ENCODE data around the gene PCDHB11. TPM values are rescaled to one million over a fixed set of nuclear protein-coding genes. Genes with fewer than 3 reads are reported as not detected.
"Not testable (repeated sequence)": the region's sequence is repeated elsewhere in the genome, so short reads cannot be mapped to it uniquely, and the experiment has no call there.

The PCDHB11 gene
- total and polyA plus RNA-seq, 2 donors (not counting 1 experiment from before 2014, with no cell fraction given): 0.36 to 1.7 TPM

- no peak for TF ChIP-seq CTCF (conservative IDR thresholded peaks at IDR 0.05 in 1 of 2, IDR thresholded peaks at IDR 0.05 in 1 of 2; ENCODE audit: low read depth in 1 of 2, low read length in 2 of 2)
- TF ChIP-seq EZH2 (IDR thresholded peaks at IDR 0.05; ENCODE audit: low read length, missing control alignments): no peak
- H3K79me2 ChIP-seq (ENCODE audit: control insufficient read depth, insufficient read depth, low read length): no peaks in the 10 kb centered on the region
- no peak overlapping the region for H3K9ac ChIP-seq (ENCODE audit: insufficient read depth, low read length)
- no peaks in the 10 kb centered on the region for H3K36me3 ChIP-seq (ENCODE audit: control insufficient read depth, insufficient read depth, low read length)
- H3K27me3 ChIP-seq (ENCODE audit: control insufficient read depth, insufficient read depth, low read length): no peaks in the 10 kb centered on the region
- no peak overlapping the region for H3K4me2 ChIP-seq (ENCODE audit: extremely low read depth, insufficient read depth, low read length)
- H2AFZ ChIP-seq (ENCODE audit: low read length): no peak overlapping the region
- H3K27ac ChIP-seq (ENCODE audit: insufficient read depth, low read length): no peak overlapping the region
- no peaks in the 10 kb centered on the region for H4K20me1 ChIP-seq (ENCODE audit: control insufficient read depth, extremely low read depth, insufficient read depth, low read length)
- no peaks in the 10 kb centered on the region for H3K9me3 ChIP-seq (ENCODE audit: control insufficient read depth, insufficient read depth, low read depth, low read length)
- no peaks in the 10 kb centered on the region for H3K4me1 ChIP-seq (ENCODE audit: control insufficient read depth, extremely low read depth, insufficient read depth, low read length)
- no peak overlapping the region for H3K4me3 ChIP-seq (replicated peaks in 1 of 4; ENCODE audit: control extremely low read depth in 1 of 4, insufficient read depth in 1 of 4, low read depth in 3 of 4, low read length in 4 of 4)
- no peak for DNase-seq (ENCODE audit: low read depth in 2 of 2)
Measured at GRCh38 chr5:141180313-141180712, 19.1 kb upstream of the PCDHB11 start.

- Histone ChIP-seq H3K4me3 (replicated peaks in 1 of 4; ENCODE audit: control extremely low read depth in 1 of 4, insufficient read depth in 1 of 4, low read depth in 3 of 4, low read length in 4 of 4) (peak within 1 kb of the TSS in 2 of 4 experiments; percentile 4 to 39), H3K4me2 (ENCODE audit: extremely low read depth, insufficient read depth, low read length) (no peak within 1 kb of the TSS), H3K27ac (ENCODE audit: insufficient read depth, low read length) (no peak within 1 kb of the TSS), H2AFZ (ENCODE audit: low read length) (no peak within 1 kb of the TSS), H3K79me2 (ENCODE audit: control insufficient read depth, insufficient read depth, low read length) (no peaks in the 10 kb centered on the region), H3K9ac (ENCODE audit: insufficient read depth, low read length) (no peak within 1 kb of the TSS), H3K9me3 (ENCODE audit: control insufficient read depth, insufficient read depth, low read depth, low read length) (no peaks in the 10 kb centered on the region), H3K27me3 (ENCODE audit: control insufficient read depth, insufficient read depth, low read length) (no peaks in the 10 kb centered on the region), H3K4me1 (ENCODE audit: control insufficient read depth, extremely low read depth, insufficient read depth, low read length) (no peaks in the 10 kb centered on the region), H4K20me1 (ENCODE audit: control insufficient read depth, extremely low read depth, insufficient read depth, low read length) (no peaks in the 10 kb centered on the region), H3K36me3 (ENCODE audit: control insufficient read depth, insufficient read depth, low read length) (no peaks in the 10 kb centered on the region)
- TF ChIP-seq EZH2 (IDR thresholded peaks at IDR 0.05; ENCODE audit: low read length, missing control alignments) (no peak), CTCF (conservative IDR thresholded peaks at IDR 0.05 in 1 of 2, IDR thresholded peaks at IDR 0.05 in 1 of 2; ENCODE audit: low read depth in 1 of 2, low read length in 2 of 2) (peak in 1 of 2 donors; percentile 12)
- DNase-seq (ENCODE audit: low read depth in 2 of 2): peak; percentile 5 to 16
Measured at GRCh38 chr5:141182248-141182647, 17.2 kb upstream of the PCDHB11 start, which contains the start of gene PCDHB16. PCDHB16 (plus strand) TSS chr5:141182387; CDS start chr5:141182560, 173 bp downstream.

- H3K79me2 ChIP-seq (ENCODE audit: control insufficient read depth, insufficient read depth, low read length); H3K27me3 ChIP-seq (ENCODE audit: control insufficient read depth, insufficient read depth, low read length); H3K36me3 ChIP-seq (ENCODE audit: control insufficient read depth, insufficient read depth, low read length); H2AFZ ChIP-seq (ENCODE audit: low read length); H3K27ac ChIP-seq (ENCODE audit: insufficient read depth, low read length); H4K20me1 ChIP-seq (ENCODE audit: control insufficient read depth, extremely low read depth, insufficient read depth, low read length); H3K4me2 ChIP-seq (ENCODE audit: extremely low read depth, insufficient read depth, low read length); H3K4me3 ChIP-seq (replicated peaks in 1 of 4; ENCODE audit: control extremely low read depth in 1 of 4, insufficient read depth in 1 of 4, low read depth in 3 of 4, low read length in 4 of 4); H3K9me3 ChIP-seq (ENCODE audit: control insufficient read depth, insufficient read depth, low read depth, low read length); DNase-seq (ENCODE audit: low read depth in 2 of 2); H3K9ac ChIP-seq (ENCODE audit: insufficient read depth, low read length); H3K4me1 ChIP-seq (ENCODE audit: control insufficient read depth, extremely low read depth, insufficient read depth, low read length): not testable (repeated sequence)
Measured at GRCh38 chr5:141184117-141184855, 15.1 kb upstream of the PCDHB11 start.

All from fibroblast of lung (primary cell).